MCF 10A (cell line): ENCODE results near the gene DEFB127. TPM values are rescaled to one million over a fixed set of nuclear protein-coding genes. Genes with fewer than 3 reads are reported as not detected.
"Not testable (repeated sequence)": the region's sequence is repeated elsewhere in the genome, so short reads cannot be mapped to it uniquely, and the experiment has no call there.

Experiments used
- Bru-seq: library from RNA; stranded (reverse); fragments of 400-500 nt; gene quantifications from one replicate; lab custom pipeline; 2021; lab: Mats Ljungman, UMichigan
- BruChase-seq, 2 experiments: library from RNA; stranded (reverse); fragments of 400-500 nt; gene quantifications; one replicate each; lab custom pipeline; 2021; lab: Mats Ljungman, UMichigan
- BruUV-seq: library from RNA; stranded (reverse); fragments of 400-500 nt; replicated peaks from 2 replicates; lab custom pipeline; 2021; lab: Mats Ljungman, UMichigan
- CTCF ChIA-PET: fragments of 300-600 bp; sonication (Branson Sonifier 250); formaldehyde crosslinking; extraction: SDS; loops from one replicate; lab custom pipeline; 2021; ENCODE audit warnings: antibody characterized with exemption, inconsistent platforms; lab: Yijun Ruan, JAX
- POLR2A ChIA-PET: fragments of 300-600, 350-650 bp; sonication (Branson Sonifier 250); formaldehyde crosslinking; extraction: SDS; loops from one replicate; lab custom pipeline; 2020; ENCODE audit warnings: antibody characterized with exemption, inconsistent platforms; lab: Yijun Ruan, JAX
- DNase-seq: peaks from one replicate; pipeline ENCODE4 v3.0.0-alpha.2; 2018; ENCODE audit not compliant: unreplicated experiment
- H3K27ac Mint-ChIP-seq: one replicate; pipeline ENCODE4 v1.8.0; 2022; ENCODE audit warnings: mild to moderate bottlenecking, low read depth, mixed read lengths; ENCODE audit not compliant: unreplicated experiment
- H3K27me3 Mint-ChIP-seq: one replicate; pipeline ENCODE4 v1.8.0; 2022; ENCODE audit warnings: mixed read lengths; ENCODE audit not compliant: insufficient read depth, unreplicated experiment
- H3K36me3 Mint-ChIP-seq: one replicate; pipeline ENCODE4 v1.8.0; 2022; ENCODE audit warnings: mild to moderate bottlenecking, moderate library complexity, mixed read lengths; ENCODE audit not compliant: insufficient read depth, unreplicated experiment
- H3K4me1 Mint-ChIP-seq: one replicate; pipeline ENCODE4 v1.8.0; 2022; ENCODE audit warnings: mixed read lengths; ENCODE audit not compliant: insufficient read depth, unreplicated experiment
- H3K4me3 Mint-ChIP-seq: one replicate; pipeline ENCODE4 v1.8.0; 2022; ENCODE audit warnings: mild to moderate bottlenecking, moderate library complexity, mixed read lengths; ENCODE audit not compliant: unreplicated experiment
- H3K9me3 Mint-ChIP-seq: one replicate; pipeline ENCODE4 v1.8.0; 2022; ENCODE audit warnings: mixed read lengths; ENCODE audit not compliant: unreplicated experiment
- CTCF ChIP-seq: fragments of 200-600 bp; IDR thresholded peaks from one replicate; pipeline ENCODE4 v1.8.0; 2022; ENCODE audit warnings: antibody characterized with exemption, mild to moderate bottlenecking; ENCODE audit not compliant: unreplicated experiment
- intact Hi-C: fragments of 100-400 bp; cut with micrococcal nuclease; formaldehyde crosslinking; loops from 2 replicates; pipeline ENCODE4 v1.14.1; 2022
- long read RNA-seq: library from polyadenylated mRNA; stranded (forward); transcript quantifications from one replicate; pipeline ENCODE4 v2.0.0, GENCODE V29; 2022
- total RNA-seq: library from RNA; stranded (reverse); gene quantifications from 2 replicates; pipeline ENCODE4 v1.2.3, GENCODE V29; 2022

The DEFB127 gene
- total RNA-seq, result not detected in 2 replicates
- Bru-seq, nascent RNA, result not detected
- BruChase-seq, experiment 1, labeled RNA remaining after a 6-hour chase, result not detected
- not detected for BruChase-seq, experiment 2, labeled RNA remaining after a 2-hour chase
- long read RNA-seq, result 0 reads

- ChIA-PET CTCF (no interaction called here), POLR2A (interaction anchor here (1.1 to 1.9 kb wide), 2 partner anchors 11 to 22 kb away, joined by 3 to 7 read pairs; no protein-coding TSS in a partner anchor)
- intact Hi-C loops, result no loop called here
- TF ChIP-seq CTCF, result no peak
- H3K9me3 Mint-ChIP-seq, result no peaks in the 10 kb centered on the region
- peaks cover 6% of the 10 kb centered on the region for H3K36me3 Mint-ChIP-seq
- no peaks in the 10 kb centered on the region for H3K4me1 Mint-ChIP-seq
- H3K4me3 Mint-ChIP-seq, result no peak within 1 kb of the TSS
- no peak within 1 kb of the TSS for H3K27ac Mint-ChIP-seq
- no peak for DNase-seq
- peaks cover 79% of the 10 kb centered on the region for H3K27me3 Mint-ChIP-seq
- no TSS peak for BruUV-seq
These were observed at the start of gene DEFB127 for GRCh38 chr20:157154-157553. Gene DEFB127 (plus strand): TSS chr20:157454. CDS start chr20:157545, 91 bp downstream.

GRCh38 chr20:112396-112795, 44.9 kb upstream of the DEFB127 start:
- no peak overlapping the region for H3K27ac Mint-ChIP-seq
- peak; percentile 3 for DNase-seq
- CTCF ChIA-PET, result no interaction called here
- H3K9me3 Mint-ChIP-seq, result no peaks in the 10 kb centered on the region
- no peaks in the 10 kb centered on the region for H3K36me3 Mint-ChIP-seq
- no peaks in the 10 kb centered on the region for H3K4me1 Mint-ChIP-seq
- no peak overlapping the region for H3K4me3 Mint-ChIP-seq
- POLR2A ChIA-PET, result interaction anchor here (0.8 to 1.0 kb wide), 2 partner anchors 8 to 22 kb away, joined by 3 to 4 read pairs; no protein-coding TSS in a partner anchor
- TF ChIP-seq CTCF, result no peak
- H3K27me3 Mint-ChIP-seq, result peaks cover 54% of the 10 kb centered on the region
- no TSS peak for BruUV-seq
- intact Hi-C loops, result no loop called here

- ChIA-PET CTCF (interaction anchor here (0.6 kb wide), 1 partner anchor 33 kb away, joined by 3 read pairs; no protein-coding TSS in a partner anchor), POLR2A (interaction anchor here (1.2 to 2.1 kb wide), 4 partner anchors 8 to 27 kb away, joined by 3 to 5 read pairs (median 4); no protein-coding TSS in a partner anchor)
- no peaks in the 10 kb centered on the region for H3K9me3 Mint-ChIP-seq
- no peak overlapping the region for H3K27ac Mint-ChIP-seq
- no peak for DNase-seq
- intact Hi-C loops, result no loop called here
- H3K36me3 Mint-ChIP-seq, result no peaks in the 10 kb centered on the region
- no peak for TF ChIP-seq CTCF
- H3K4me3 Mint-ChIP-seq, result no peak overlapping the region
- H3K4me1 Mint-ChIP-seq, result no peaks in the 10 kb centered on the region
- BruUV-seq, result no TSS peak
- peaks cover 48% of the 10 kb centered on the region for H3K27me3 Mint-ChIP-seq
These were observed 39.7 kb upstream of the DEFB127 start for GRCh38 chr20:117518-117917.

GRCh38 chr20:129786-130323, 27.4 kb upstream of the DEFB127 start:
- Mint-ChIP-seq H3K4me3 (peak overlapping the region; percentile 79), H3K27me3 (peaks cover 20% of the 10 kb centered on the region)
- BruUV-seq, H3K9me3 Mint-ChIP-seq, H3K27ac Mint-ChIP-seq, H3K36me3 Mint-ChIP-seq, DNase-seq, intact Hi-C loops, H3K4me1 Mint-ChIP-seq: not testable (repeated sequence)
- ChIA-PET POLR2A (interaction anchor here (0.6 to 1.4 kb wide), 3 partner anchors 12 to 217 kb away, joined by 3 to 5 read pairs (median 4); partner anchors contain the start of gene NRSN2), CTCF (interaction anchor here (0.6 kb wide), 1 partner anchor 32 kb away, joined by 3 read pairs; no protein-coding TSS in a partner anchor)
